ENCODE measurements around the gene MEI1. TPM values are rescaled to one million over a fixed set of nuclear protein-coding genes. Genes with fewer than 3 reads are reported as not detected.
"Not testable (repeated sequence)": the region's sequence is repeated elsewhere in the genome, so short reads cannot be mapped to it uniquely, and the experiment has no call there.

Gene MEI1
- polyA plus RNA-seq, 5 donors = 2.0 to 4.3 (median 2.9) TPM

DNA sequence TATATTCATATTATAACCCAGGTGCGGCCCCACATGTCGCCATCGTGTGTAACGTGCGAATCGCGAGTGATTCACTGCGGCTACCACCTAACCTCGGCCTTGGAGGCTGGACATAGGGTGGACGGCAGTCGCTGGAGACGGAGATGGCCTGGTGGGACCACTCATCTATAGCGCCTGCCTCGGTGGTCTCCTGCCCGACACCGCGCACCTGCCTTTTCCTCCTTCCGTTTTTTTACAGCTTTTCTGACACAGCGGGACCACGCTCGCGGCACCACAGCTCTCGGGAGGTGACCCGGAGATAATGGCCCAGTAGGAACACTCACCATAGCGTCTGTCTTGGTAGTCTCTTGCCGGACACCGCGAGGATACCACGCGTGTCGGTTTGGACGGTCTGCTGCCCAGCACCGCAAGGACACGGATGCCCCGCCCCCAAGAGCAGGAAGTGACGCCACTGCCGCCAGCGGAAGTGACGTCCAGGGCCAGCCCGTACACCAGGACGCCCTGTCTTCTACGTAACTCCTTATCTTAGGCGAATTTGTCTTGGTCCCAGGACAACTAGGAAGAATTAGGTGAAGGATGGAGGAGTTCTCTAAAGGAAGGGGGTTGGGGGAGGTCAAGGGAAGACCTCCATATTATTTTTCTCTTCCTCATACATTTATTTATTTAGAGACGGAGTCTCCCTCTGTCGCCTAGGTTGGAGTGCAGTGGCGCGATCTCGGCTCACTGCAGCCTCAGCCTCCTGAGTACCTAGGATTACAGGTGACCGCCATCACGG is 17.1 kb upstream of the MEI1 start:
- DNase-seq = peak; percentile 82 to 89

DNA sequence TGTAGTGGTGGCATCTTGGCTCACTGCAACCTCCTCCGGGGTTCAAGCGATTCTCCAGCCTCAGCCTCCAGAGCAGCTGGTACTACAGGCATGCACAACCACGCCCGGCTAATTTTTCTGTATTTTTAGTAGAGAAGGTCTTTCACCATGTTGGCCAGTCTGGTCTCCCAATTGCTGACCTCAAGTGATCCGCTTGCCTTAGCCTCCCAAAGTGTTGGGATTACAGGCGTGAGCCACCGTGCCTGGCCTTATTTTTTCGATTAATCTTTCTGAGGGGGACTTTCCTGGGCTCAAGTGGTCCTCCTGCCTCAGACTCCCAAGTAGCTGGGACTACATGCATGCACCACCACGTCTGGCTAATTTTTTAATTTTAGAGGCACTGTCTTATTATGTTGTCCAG is 16.3 kb upstream of the MEI1 start:
- no peak for DNase-seq

- no peak for DNase-seq
Measured at GRCh38 chr22:41683616-41684015, 15.7 kb upstream of the MEI1 start.

DNA sequence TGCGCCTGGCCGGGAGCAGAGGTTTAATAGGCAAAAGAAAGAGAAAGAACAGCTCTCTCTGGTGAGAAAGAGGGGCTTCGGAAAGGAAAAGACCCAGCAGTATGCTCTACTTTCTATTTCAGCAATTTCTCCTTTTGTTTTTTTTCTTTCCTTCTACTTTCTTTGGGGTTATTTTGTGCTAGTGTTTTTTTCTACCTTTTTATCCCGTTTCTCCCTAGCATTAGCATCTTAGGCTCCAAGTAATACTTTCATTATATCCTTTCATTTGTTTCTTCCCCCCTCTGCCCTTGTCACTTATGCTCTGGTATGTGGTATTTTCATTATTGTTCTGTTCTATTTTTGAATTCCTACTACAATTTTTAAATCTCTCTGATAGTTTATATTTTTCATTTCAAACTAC is 15.1 kb upstream of the MEI1 start:
- no peak for DNase-seq

- not testable (repeated sequence) for DNase-seq
Measured at GRCh38 chr22:41686890-41687289, 12.4 kb upstream of the MEI1 start.

DNA sequence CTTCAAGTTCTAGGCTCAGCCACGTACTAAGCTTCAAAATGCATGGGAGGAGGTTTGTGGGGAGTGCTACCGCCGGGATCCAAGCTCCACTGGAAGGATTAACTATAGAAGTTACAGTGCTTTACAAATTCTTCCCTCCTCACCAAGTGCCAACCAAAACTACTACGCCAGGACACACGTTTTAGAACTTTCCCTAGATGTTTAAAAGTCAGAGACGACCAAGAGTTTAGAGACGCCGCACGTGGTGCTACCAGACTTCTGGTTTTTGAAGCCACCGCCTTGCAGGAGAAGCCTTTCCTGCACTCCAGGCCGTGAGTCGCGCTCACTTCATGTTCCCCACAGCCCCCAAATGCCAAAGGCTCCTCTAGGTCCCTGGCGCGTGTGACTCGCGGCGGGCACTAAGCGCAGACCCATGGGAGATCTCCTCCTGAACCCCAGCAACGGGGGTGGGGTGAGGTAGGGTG is 11.4 kb upstream of the MEI1 start:
- no peak for DNase-seq

- peak; percentile 90 for DNase-seq
Measured at GRCh38 chr22:41688365-41689211, 10.7 kb upstream of the MEI1 start, which contains the start of gene SNU13. SNU13 (minus strand) TSS chr22:41688867; CDS start chr22:41688796, 71 bp downstream.

DNA sequence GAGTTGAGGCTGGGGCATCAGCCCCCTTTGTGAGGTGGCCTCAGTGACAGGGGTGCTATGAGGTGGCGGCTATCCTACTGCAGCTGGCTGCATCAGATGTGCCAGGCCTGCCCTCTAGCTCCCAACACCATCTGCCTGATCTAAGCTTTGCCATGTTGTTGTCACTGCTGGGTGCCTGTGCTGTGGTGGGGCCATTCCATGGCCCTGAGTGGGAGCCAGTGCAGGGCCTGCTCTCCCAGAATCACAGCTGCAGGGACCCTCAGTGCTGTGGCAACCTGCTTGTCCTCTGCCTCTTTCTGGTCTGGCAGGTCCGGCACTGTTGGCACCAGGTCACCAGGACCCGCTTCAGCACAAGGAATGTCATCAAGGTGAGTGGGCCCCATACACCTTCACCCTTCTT is 8.8 kb upstream of the MEI1 start:
- DNase-seq = no peak

DNA sequence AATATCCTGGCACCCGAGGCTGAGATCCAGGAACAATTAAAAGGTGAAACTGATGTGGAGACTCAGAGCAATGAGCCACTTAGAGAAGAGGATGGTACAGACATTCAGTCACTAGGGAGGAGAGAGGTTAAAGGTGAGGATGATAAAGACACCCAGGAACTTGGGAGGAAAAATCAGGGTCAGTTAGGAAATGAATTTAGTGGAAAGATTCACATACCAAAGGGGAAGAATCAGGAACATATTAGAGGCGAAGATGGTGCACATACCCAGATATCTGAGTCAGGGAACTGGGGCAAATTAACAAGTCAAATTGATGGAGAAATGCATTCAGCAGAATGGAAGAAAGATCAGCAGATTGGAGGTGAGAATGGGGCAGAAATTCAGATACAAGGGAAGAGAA is 4.1 kb upstream of the MEI1 start:
- DNase-seq = no peak

GRCh38 chr22:41696703-41697102 is 2.6 kb upstream of the MEI1 start:
- DNase-seq = no peak

DNA sequence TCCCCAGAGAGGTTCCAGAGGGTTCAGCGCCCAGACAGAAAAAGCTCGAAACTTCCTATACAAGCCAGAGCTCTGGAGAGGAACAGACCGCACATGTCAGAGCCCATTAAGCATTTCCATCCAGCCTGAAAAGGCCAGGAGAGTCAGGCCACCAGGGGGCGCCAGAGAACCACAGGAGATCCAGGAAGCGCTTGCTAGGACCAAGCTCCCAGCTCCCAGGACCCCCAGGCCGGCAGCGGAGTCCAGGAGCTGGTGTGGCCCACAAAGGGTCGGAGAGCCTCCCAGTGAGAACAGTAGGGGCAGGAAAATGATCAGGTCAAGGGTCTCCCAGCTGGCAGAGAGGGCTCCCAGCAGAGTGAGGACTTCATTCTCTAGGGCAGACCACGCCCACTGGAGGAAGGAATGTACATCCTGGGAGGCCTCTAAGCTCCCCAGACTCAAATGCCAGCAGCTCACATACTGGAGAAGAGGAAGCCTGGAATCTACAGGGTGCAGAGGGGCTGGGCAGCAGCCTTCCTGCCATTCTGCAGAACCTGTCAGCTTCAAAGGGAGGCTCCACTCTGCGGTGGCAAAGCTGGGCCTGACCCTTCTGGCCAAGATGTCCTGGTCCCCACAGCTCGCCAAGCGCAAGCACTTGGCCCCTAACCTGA is 2.1 kb upstream of the MEI1 start:
- peak; percentile 82 to 90 for DNase-seq

- DNase-seq = no peak
Measured at GRCh38 chr22:41700108-41700364, 733 bp downstream of the MEI1 start.

DNA sequence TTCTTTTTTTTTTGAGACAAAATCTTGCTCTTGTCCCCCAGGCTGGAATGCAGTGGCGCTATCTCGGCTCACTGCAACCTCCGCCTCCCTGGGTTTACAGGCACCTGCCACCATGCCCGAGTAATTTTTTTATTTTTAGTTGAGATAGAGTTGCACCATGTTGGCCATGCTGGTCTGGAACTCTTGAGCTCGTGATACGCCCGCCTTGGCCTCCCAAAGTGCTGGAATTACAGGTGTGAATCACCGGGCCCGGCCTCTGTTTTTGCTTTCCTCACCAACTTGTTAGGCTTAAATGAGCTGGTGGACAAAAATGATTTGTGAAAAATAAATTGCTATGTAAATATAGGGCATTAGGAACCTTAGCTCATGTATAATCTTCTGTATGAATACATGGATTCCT is 3.5 kb downstream of the MEI1 start:
- no peak for DNase-seq

DNA sequence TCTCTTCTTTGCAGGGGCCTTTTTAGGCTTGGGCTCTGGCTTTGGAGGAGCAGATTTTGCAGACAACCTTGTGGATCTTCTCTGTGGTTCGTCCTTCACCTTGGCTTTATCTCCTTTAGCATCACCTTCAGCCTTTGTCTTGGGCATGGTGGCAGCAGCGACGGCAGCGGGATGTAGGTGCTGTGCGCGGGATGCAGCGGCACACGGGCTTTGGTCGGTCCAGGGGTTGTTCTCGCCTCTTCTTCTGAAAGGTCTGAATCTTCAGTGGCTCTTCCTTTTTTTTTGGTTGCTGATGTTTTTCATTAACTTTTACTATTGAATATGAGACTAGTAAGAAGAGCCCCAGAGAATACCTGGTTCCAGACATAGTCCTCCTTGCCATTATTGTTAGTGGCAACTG is 10.0 kb downstream of the MEI1 start:
- no peak for DNase-seq

DNA sequence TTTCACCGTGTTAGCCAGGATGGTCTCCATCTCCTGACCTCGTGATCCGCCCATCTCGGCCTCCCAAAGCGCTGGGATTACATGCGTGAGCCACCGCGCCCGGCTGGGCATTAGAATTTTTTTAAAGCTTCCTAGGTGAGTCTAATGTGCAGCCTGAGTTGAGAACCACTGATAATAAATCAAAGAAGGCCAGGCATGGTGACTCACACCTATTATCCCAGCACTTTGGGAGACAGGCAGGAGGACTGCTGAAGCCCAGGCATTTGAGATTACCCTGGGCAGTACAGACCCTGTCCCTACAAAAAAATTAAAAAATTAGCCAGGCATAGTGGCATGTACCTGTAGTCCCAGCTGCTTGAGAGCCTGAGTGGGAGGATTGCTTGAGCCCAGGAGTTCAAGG is 13.7 kb downstream of the MEI1 start:
- no peak for DNase-seq

DNA sequence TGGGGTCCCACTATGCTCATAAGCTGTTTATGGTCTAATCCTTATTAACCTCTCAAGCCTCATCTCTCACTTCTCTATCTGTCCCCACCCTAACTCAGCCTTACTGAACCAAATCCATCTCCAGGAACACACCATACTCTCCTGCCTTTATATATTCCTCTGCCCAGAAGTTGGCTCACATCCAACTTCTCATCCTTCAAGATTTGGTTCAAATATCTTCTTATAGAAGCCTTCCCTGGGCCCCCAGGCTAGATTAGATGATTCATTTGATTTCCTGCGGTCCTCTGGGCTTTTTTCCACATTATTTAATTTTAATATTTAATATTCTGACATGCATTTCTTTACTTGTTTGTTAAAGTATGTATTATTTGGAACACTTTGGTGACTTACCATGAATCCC is 23.2 kb downstream of the MEI1 start:
- no peak for DNase-seq

DNA sequence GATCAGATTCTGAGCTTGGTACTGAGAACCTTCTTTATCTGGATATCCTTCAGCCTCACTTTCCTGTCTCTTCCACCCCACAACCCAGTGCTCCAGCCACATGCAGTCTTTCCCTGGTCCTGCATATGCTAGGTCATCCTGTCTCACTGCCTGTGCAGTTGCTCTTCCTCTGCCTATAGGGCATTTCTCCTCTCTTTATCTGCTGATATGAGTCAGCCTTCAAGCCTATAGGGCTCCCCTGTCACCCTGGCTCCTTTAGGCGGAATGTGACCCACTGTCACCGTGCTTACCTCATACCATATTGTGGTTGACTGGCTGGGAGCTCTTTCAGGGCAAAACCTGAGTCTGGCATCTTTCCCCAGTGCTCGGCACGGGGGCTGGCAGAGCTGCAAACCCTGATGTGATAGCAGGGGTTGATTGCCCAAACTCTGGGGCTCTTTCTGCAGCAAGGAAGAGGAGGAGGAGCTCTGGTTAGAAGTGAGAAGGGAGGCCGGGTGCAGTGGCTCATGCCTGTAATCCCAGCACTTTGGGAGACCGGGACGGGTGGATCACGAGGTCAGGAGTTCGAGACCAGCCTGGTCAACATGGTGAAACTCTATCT is 26.3 kb downstream of the MEI1 start:
- DNase-seq = no peak

- no peak for DNase-seq
Measured at GRCh38 chr22:41731609-41732008, 32.3 kb downstream of the MEI1 start.

DNA sequence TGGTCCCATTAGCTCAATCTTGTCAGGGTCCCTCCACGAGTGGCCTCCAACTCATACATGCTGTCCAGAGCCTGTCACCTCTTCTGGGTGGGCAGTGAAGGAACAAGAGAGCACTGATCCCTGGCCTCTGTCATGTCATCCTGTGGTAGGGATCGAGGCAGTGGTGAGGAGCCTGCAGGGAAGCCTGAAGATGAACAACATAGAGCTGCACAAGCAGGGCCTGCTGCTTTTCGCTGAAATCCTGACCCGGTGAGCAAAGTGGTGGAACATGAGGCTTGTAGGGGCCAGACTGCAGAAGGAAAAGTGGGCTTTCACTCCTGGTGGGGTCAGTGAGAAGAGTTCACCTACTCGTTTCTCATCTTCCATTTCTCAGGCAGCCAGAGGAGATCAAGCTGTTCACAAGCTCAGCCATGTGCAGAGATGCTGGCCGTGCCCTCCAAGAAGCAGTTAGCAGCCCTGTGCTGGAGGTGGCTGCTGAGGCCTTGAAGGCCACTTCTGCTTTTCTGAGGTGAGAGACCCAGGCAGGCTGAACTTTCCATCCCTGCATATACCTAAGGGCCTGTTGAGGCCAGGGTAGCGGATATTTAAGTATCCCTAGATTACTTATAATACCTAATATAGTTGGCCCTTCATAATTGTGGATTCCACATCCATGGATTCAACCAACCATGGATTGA is 32.9 kb downstream of the MEI1 start:
- DNase-seq = no peak

GRCh38 chr22:41733241-41733640 is 33.9 kb downstream of the MEI1 start:
- not testable (repeated sequence) for DNase-seq

DNA sequence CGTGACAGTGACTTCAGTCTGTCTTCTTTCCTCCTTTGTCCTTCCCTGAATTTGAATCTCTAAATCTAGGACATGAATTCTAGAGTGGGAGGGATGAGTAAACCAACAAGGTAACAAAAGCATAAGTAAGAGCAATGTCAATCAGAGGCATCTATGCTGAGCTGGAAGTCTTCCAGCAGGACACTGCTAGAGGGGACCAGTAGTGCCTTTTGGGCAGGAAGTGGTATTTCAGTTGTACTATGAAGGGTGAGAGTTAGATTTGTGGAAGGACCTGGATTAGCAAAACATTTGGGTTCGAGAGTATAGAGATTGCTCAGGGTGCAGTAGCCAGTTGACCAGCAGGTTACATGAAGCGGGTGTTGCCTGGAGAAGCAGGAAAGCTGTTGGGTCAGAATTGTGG is 40.3 kb downstream of the MEI1 start:
- no peak for DNase-seq

DNA sequence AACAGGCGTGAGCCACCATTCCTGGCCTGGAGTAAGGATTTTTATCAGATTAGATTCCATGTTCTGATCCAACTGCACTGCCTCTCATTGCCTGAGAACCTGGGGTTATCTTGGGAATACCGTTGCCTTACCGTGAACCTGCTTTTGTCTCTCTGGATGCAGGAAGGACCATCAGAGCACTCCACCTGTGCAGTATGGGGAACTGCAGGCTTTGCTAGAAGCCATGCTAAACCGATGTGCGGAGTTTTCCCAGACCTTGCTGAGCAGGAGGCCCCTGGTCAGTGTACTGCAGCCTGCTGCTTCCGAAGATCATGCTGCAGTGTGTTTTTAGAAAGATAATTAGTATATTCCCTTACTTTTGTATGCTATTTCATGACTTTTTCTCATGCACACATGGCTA is 43.6 kb downstream of the MEI1 start:
- no peak for DNase-seq
